ENCODE data around the gene MAML1. TPM values are rescaled to one million over a fixed set of nuclear protein-coding genes. Genes with fewer than 3 reads are reported as not detected.

MAML1 gene
- total RNA-seq, 2 donors from 2014 or later = 26.7 to 42.4 TPM

DNA sequence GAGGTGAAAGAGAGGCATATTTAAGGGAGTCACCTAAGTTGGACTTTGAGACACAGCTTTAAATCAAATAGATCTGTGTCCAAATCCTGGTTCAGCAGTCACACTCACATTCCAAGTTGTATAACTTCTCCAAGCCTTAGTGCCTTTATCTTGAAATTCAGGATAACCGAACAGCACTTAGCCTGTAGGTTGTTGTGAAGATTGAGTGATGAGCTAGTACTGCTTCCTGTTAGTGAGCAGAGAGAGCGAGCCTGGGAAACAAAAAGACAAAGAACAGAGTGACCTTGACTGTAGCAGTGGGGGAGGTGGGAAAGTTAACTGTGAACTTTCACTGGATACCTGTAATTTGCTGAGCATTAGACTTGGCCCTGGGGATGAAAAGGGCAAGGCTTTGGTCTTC, 22.4 kb downstream of the MAML1 start:
- no peak for ATAC-seq (replicated peaks)
- H3K27ac Mint-ChIP-seq = peak overlapping the region; percentile 55
- H3K27me3 Mint-ChIP-seq = no peaks in the 10 kb centered on the region
- peaks cover 43% of the 10 kb centered on the region for H3K4me1 Mint-ChIP-seq
- peaks cover 33% of the 10 kb centered on the region for H3K36me3 Mint-ChIP-seq (ENCODE audit: low read depth)
- H3K9me3 Mint-ChIP-seq = no peaks in the 10 kb centered on the region
- peak overlapping the region; percentile 2 for H3K4me3 Mint-ChIP-seq

- peak; percentile 63 for ATAC-seq (replicated peaks)
- H3K4me3 Mint-ChIP-seq = peak overlapping the region; percentile 68
- H3K27me3 Mint-ChIP-seq = no peaks in the 10 kb centered on the region
- H3K36me3 Mint-ChIP-seq (ENCODE audit: low read depth) = peaks cover 13% of the 10 kb centered on the region
- peaks cover 54% of the 10 kb centered on the region for H3K4me1 Mint-ChIP-seq
- H3K27ac Mint-ChIP-seq = peak overlapping the region; percentile 78
- no peaks in the 10 kb centered on the region for H3K9me3 Mint-ChIP-seq
Observed at GRCh38 chr5:179758955-179759354, 26.3 kb downstream of the MAML1 start.

- Mint-ChIP-seq H3K9me3 (no peaks in the 10 kb centered on the region), H3K27ac (peak overlapping the region; percentile 78), H3K4me1 (peaks cover 46% of the 10 kb centered on the region), H3K27me3 (no peaks in the 10 kb centered on the region), H3K36me3 (ENCODE audit: low read depth) (peaks cover 15% of the 10 kb centered on the region), H3K4me3 (peak overlapping the region; percentile 68)
- ATAC-seq (replicated peaks) = peak; percentile 79
Observed at GRCh38 chr5:179759581-179760551, 27.2 kb downstream of the MAML1 start.

DNA sequence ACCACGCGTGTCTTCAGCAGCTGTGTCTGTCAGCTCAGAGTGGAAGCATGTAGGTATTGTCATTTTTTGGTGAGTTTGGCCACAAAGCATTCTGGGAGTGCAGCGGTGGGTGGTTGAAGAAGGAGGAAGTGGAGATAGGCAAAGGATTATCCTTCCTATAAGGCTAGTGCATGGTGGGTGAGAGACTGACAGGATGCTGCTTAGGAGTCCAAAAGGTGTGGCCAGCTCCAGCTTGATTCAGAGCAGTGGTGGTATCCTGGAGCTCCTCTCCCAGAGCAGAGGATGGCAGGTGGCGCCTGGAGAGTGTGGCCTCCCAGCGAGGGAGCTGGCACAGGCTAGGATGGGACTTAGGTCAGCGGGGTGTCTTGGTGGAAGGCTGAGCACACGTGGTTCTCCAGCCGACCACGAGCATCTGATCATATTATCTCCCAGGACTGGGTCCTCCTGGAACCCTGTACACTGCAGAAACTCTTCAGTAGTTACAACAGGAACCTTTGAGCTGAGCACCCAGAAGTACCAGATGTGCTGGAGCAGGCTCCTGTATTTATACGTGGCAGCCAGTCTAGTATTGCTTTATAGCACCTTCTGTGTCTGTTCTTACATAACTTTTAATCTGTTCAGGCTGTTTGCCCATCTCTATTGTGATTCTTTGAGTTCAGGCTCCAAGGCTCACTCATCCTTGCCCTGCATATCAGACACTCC, 29.6 kb downstream of the MAML1 start:
- peak overlapping the region; percentile 23 for H3K27ac Mint-ChIP-seq
- peaks cover 38% of the 10 kb centered on the region for H3K4me1 Mint-ChIP-seq
- peaks cover 30% of the 10 kb centered on the region for H3K36me3 Mint-ChIP-seq (ENCODE audit: low read depth)
- peak; percentile 13 for ATAC-seq (replicated peaks)
- H3K27me3 Mint-ChIP-seq = no peaks in the 10 kb centered on the region
- H3K4me3 Mint-ChIP-seq = no peak overlapping the region
- no peaks in the 10 kb centered on the region for H3K9me3 Mint-ChIP-seq

- peaks cover 38% of the 10 kb centered on the region for H3K4me1 Mint-ChIP-seq
- H3K27ac Mint-ChIP-seq = peak overlapping the region; percentile 23
- peaks cover 35% of the 10 kb centered on the region for H3K36me3 Mint-ChIP-seq (ENCODE audit: low read depth)
- H3K4me3 Mint-ChIP-seq = no peak overlapping the region
- H3K27me3 Mint-ChIP-seq = no peaks in the 10 kb centered on the region
- H3K9me3 Mint-ChIP-seq = no peaks in the 10 kb centered on the region
- no peak for ATAC-seq (replicated peaks)
Observed at GRCh38 chr5:179762781-179763176, 30.2 kb downstream of the MAML1 start.

- ATAC-seq (replicated peaks) = peak; percentile 23
- no peak overlapping the region for H3K4me3 Mint-ChIP-seq
- H3K36me3 Mint-ChIP-seq (ENCODE audit: low read depth) = peaks cover 41% of the 10 kb centered on the region
- H3K27me3 Mint-ChIP-seq = no peaks in the 10 kb centered on the region
- no peaks in the 10 kb centered on the region for H3K9me3 Mint-ChIP-seq
- no peak overlapping the region for H3K27ac Mint-ChIP-seq
- H3K4me1 Mint-ChIP-seq = peaks cover 38% of the 10 kb centered on the region
Observed at GRCh38 chr5:179763215-179763945, 30.8 kb downstream of the MAML1 start.

DNA sequence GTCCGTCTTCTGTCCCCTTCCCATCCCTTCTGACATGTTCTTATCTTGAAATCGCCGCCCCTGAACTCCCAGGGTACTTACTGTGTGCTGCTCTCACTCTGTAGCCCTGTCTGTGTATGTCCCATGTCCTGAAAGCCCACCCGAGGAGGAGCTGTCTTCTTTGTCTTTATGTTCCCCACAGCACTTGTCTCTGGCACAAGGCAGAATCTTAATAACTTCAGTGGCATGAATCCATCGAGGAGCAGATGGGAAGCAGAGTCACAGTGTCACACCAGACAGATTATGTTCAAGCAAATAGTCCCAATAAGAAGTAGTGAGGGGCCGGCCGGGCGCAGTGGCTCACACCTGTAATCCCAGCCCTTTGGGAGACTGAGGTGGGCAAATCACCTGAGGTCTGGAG, 31.4 kb downstream of the MAML1 start:
- Mint-ChIP-seq H3K36me3 (ENCODE audit: low read depth) (peaks cover 48% of the 10 kb centered on the region), H3K27me3 (no peaks in the 10 kb centered on the region), H3K4me1 (peaks cover 36% of the 10 kb centered on the region), H3K9me3 (no peaks in the 10 kb centered on the region), H3K4me3 (no peak overlapping the region), H3K27ac (no peak overlapping the region)
- ATAC-seq (replicated peaks) = no peak

- Mint-ChIP-seq H3K9me3 (no peaks in the 10 kb centered on the region), H3K27ac (peak overlapping the region; percentile 58), H3K4me1 (peaks cover 23% of the 10 kb centered on the region)
Observed at GRCh38 chr5:179765400-179765799, 32.8 kb downstream of the MAML1 start.

GRCh38 chr5:179766021-179766725, 33.6 kb downstream of the MAML1 start:
- Mint-ChIP-seq H3K36me3 (ENCODE audit: low read depth) (peaks cover 69% of the 10 kb centered on the region), H3K4me1 (peaks cover 19% of the 10 kb centered on the region)

More at GRCh38 chr5:179765400-179765799, 32.8 kb downstream of the MAML1 start:
- Mint-ChIP-seq H3K27me3 (no peaks in the 10 kb centered on the region), H3K36me3 (ENCODE audit: low read depth) (peaks cover 62% of the 10 kb centered on the region), H3K4me3 (no peak overlapping the region)
- no peak for ATAC-seq (replicated peaks)

GRCh38 chr5:179766726-179767455, 34.3 kb downstream of the MAML1 start:
- Mint-ChIP-seq H3K4me1 (peaks cover 15% of the 10 kb centered on the region), H3K36me3 (ENCODE audit: low read depth) (peaks cover 76% of the 10 kb centered on the region), H3K27me3 (no peaks in the 10 kb centered on the region), H3K9me3 (no peaks in the 10 kb centered on the region), H3K4me3 (no peak overlapping the region), H3K27ac (no peak overlapping the region)
- ATAC-seq (replicated peaks) = no peak

More at GRCh38 chr5:179766021-179766725, 33.6 kb downstream of the MAML1 start:
- no peaks in the 10 kb centered on the region for H3K9me3 Mint-ChIP-seq
- H3K27me3 Mint-ChIP-seq = no peaks in the 10 kb centered on the region
- no peak overlapping the region for H3K27ac Mint-ChIP-seq
- H3K4me3 Mint-ChIP-seq = no peak overlapping the region
- ATAC-seq (replicated peaks) = no peak

GRCh38 chr5:179767496-179768100, 35.0 kb downstream of the MAML1 start:
- Mint-ChIP-seq H3K27me3 (no peaks in the 10 kb centered on the region), H3K4me1 (peaks cover 11% of the 10 kb centered on the region), H3K9me3 (no peaks in the 10 kb centered on the region), H3K4me3 (no peak overlapping the region), H3K36me3 (ENCODE audit: low read depth) (peaks cover 84% of the 10 kb centered on the region), H3K27ac (peak overlapping the region; percentile 23)
- no peak for ATAC-seq (replicated peaks)

DNA sequence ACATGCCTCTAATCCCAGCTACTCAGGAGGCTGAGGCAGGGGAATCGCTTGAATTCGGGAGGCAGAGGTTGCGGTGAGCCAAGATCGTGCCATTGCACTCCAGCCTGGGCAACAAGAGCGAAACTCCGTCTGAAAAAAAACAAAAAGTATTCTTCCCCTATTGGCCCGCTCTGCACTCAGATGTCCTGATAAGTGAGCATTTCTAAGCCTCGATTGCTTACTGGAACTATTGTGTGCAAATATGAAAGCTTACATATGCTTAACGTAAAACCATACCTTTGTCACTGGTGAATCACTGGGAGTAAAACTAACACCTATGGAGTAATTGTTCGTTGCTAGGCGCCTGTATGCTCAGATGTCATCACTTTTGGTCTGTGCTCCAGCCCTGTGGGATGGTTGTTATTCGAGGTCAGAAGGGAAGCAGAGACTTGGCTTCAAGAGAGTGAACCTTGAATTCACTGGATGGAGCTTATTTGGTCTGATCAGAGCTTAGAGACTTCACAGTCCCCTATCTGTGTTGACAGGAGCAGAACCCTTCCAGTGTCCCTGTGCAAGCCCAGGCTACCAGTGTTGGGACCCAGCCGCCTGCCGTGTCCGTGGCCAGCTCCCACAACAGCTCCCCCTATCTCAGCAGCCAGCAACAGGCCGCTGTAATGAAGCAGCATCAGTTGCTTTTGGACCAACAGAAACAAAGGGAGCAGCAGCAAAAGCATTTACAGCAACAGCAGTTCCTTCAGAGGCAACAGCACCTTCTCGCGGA, 35.9 kb downstream of the MAML1 start:
- Mint-ChIP-seq H3K9me3 (no peaks in the 10 kb centered on the region), H3K27me3 (no peaks in the 10 kb centered on the region), H3K27ac (peak overlapping the region; percentile 23), H3K4me1 (peaks cover 4% of the 10 kb centered on the region), H3K36me3 (ENCODE audit: low read depth) (peaks cover 93% of the 10 kb centered on the region), H3K4me3 (no peak overlapping the region)
- ATAC-seq (replicated peaks) = peak; percentile 93
